Esophagus squamous epithelium (tissue), 5 donors: ENCODE data around the gene TBX10. TPM values are rescaled to one million over a fixed set of nuclear protein-coding genes. Genes with fewer than 3 reads are reported as not detected.

ENCODE experiments used
- DNase-seq: peaks from one replicate; lab custom pipeline; 2025; lab: John Stamatoyannopoulos, UW
- H3K27ac ChIP-seq, 4 donors: fragments of 200-600 bp; sonication (generic); one replicate each; pipeline ENCODE4 v1.5.1; 2016 to 2019; ENCODE audit warnings: mild to moderate bottlenecking in 1 of 4
- H3K27me3 ChIP-seq, 4 donors: fragments of 200-600 bp; sonication (generic); 1 replicate in 3 of 4; 2 replicates in 1 of 4; pipeline versions ENCODE4 v1.5.1 to v1.6.0; 2017 to 2021; ENCODE audit warnings: antibody characterized with exemption in 1 of 4
- H3K36me3 ChIP-seq, 3 donors: fragments of 200-600 bp; sonication (generic); one replicate each; pipeline ENCODE4 v1.5.1; 2016 to 2019
- H3K4me1 ChIP-seq, 3 donors: fragments of 200-600 bp; sonication (generic); one replicate each; pipeline ENCODE4 v1.5.1; 2017 to 2019
- H3K4me3 ChIP-seq, 4 donors: fragments of 200-600 bp; sonication (generic); 1 replicate in 3 of 4; 2 replicates in 1 of 4; pipeline ENCODE4 v1.5.1; 2016 to 2019; ENCODE audit warnings: mild to moderate bottlenecking in 2 of 4, moderate library complexity in 1 of 4
- H3K9me3 ChIP-seq, 3 donors: fragments of 200-600 bp; sonication (generic); one replicate each; pipeline ENCODE4 v1.5.1; 2016 to 2019
- CTCF ChIP-seq, 6 experiments: fragments of 450-650 bp in 4 of 6; fragments of 200-600 bp in 2 of 6; sonication (generic) in 2 of 6; IDR thresholded peaks; one replicate each; pipeline ENCODE4 v1.5.1; 2016 to 2019; ENCODE audit warnings: antibody characterized with exemption in 6 of 6, mild to moderate bottlenecking in 4 of 6, moderate library complexity in 4 of 6
- POLR2A ChIP-seq, 4 donors: fragments of 450-650 bp; IDR thresholded peaks; one replicate each; pipeline ENCODE4 v1.6.1; 2017; ENCODE audit warnings: antibody characterized with exemption in 4 of 4, mild to moderate bottlenecking in 4 of 4, moderate library complexity in 3 of 4
- WGBS, 2 donors: methylation state at CpG; one replicate each; pipeline ENCODE4 v1.1.5; 2018; 5-methylcytosine and 5-hydroxymethylcytosine counted together
- intact Hi-C: fragments of 100-400 bp; cut with DNase I; formaldehyde crosslinking; loops from one replicate; pipeline ENCODE4 v1.15.0; 2022
- total RNA-seq, 4 donors: library from RNA; depleted of rRNA; stranded (reverse); fragments of >200 nt; gene quantifications; one replicate each; pipeline ENCODE4 v1.1.0, GENCODE V29; 2016
- donor health status: DM: yes; HTN: yes; CAD: no.

Gene TBX10
- total RNA-seq, 4 donors from 2014 or later = not detected

- H3K9me3 ChIP-seq = no peaks in the 10 kb centered on the region
- no peak for DNase-seq
- no peaks in the 10 kb centered on the region for H3K36me3 ChIP-seq
- no peak overlapping the region for H3K27ac ChIP-seq
- TF ChIP-seq CTCF (IDR thresholded peaks at IDR 0.05) (no peak), POLR2A (IDR thresholded peaks at IDR 0.05) (no peak)
- intact Hi-C loops = no loop called here
- H3K4me1 ChIP-seq = peaks cover 6 to 17% (median 9%) of the 10 kb centered on the region in 3 donors
- no peak overlapping the region for H3K4me3 ChIP-seq
- peaks cover 0 to 21% (median 0%) of the 10 kb centered on the region in 4 donors for H3K27me3 ChIP-seq
- 79% methylated on average over 9 of the region's 20 CpGs; no CpG with 5 or more reads in 1 of the 2 donors for WGBS, 2 donors
Measured at GRCh38 chr11:67634366-67635230, 5.0 kb downstream of the TBX10 start.

- TF ChIP-seq CTCF (IDR thresholded peaks at IDR 0.05) = no peak
- 83 to 93% methylated on average over 3 to 4 of the region's 22 CpGs for WGBS, 2 donors
- Histone ChIP-seq H3K4me3 (no peak overlapping the region), H3K27me3 (peaks cover 0 to 14% (median 0%) of the 10 kb centered on the region in 4 donors), H3K4me1 (peaks cover 9 to 25% (median 12%) of the 10 kb centered on the region in 3 donors), H3K9me3 (no peaks in the 10 kb centered on the region), H3K36me3 (no peaks in the 10 kb centered on the region), H3K27ac (no peak overlapping the region)
- intact Hi-C loops = no loop called here
- no peak for DNase-seq
Measured at GRCh38 chr11:67633758-67634365, 5.7 kb downstream of the TBX10 start.

- intact Hi-C loops = no loop called here
- Histone ChIP-seq H3K27me3 (peaks cover 0 to 9% (median 0%) of the 10 kb centered on the region in 4 donors), H3K9me3 (no peaks in the 10 kb centered on the region), H3K4me3 (no peak overlapping the region), H3K4me1 (peaks cover 14 to 32% (median 18%) of the 10 kb centered on the region in 3 donors), H3K27ac (no peak overlapping the region), H3K36me3 (no peaks in the 10 kb centered on the region)
- WGBS, 2 donors = 87 to 88% methylated on average over 21 to 27 of the region's 30 CpGs
- DNase-seq = no peak
- TF ChIP-seq CTCF (IDR thresholded peaks at IDR 0.05) (no peak), POLR2A (IDR thresholded peaks at IDR 0.05) (no peak)
Measured at GRCh38 chr11:67632982-67633755, 6.4 kb downstream of the TBX10 start.

GRCh38 chr11:67632175-67632981 is 7.2 kb downstream of the TBX10 start:
- intact Hi-C loops = no loop called here
- Histone ChIP-seq H3K27ac (no peak overlapping the region), H3K4me1 (peaks cover 17 to 36% (median 24%) of the 10 kb centered on the region in 3 donors), H3K9me3 (no peaks in the 10 kb centered on the region), H3K27me3 (peaks cover 0 to 9% (median 0%) of the 10 kb centered on the region in 4 donors), H3K4me3 (no peak overlapping the region), H3K36me3 (no peaks in the 10 kb centered on the region)
- 82 to 83% methylated on average over 4 to 5 of the region's 12 CpGs for WGBS, 2 donors
- DNase-seq = no peak
- TF ChIP-seq POLR2A (IDR thresholded peaks at IDR 0.05) = no peak
- no peak for TF ChIP-seq CTCF (IDR thresholded peaks at IDR 0.05)
